22Rv1 (cell line): ENCODE data around the gene ACTMAP.
A peak's percentile ranks its signal among the peaks of the same experiment; 100 is the strongest.

Experiments
- H3K27ac ChIP-seq: fragments of 450-650 bp; 2 replicates; pipeline ENCODE4 v1.5.1; 2017
- ZFX ChIP-seq: fragments of 450-650 bp; IDR thresholded peaks from 2 replicates; pipeline ENCODE4 v1.6.1; 2017; ENCODE audit warnings: antibody characterized with exemption, borderline replicate concordance
- TF ChIP-seq, protein P1 (sequence below): fragments of 450-650 bp; IDR thresholded peaks from 2 replicates; pipeline ENCODE4 v1.5.1; 2017; ENCODE audit warnings: mild to moderate bottlenecking

The ACTMAP gene

DNA sequence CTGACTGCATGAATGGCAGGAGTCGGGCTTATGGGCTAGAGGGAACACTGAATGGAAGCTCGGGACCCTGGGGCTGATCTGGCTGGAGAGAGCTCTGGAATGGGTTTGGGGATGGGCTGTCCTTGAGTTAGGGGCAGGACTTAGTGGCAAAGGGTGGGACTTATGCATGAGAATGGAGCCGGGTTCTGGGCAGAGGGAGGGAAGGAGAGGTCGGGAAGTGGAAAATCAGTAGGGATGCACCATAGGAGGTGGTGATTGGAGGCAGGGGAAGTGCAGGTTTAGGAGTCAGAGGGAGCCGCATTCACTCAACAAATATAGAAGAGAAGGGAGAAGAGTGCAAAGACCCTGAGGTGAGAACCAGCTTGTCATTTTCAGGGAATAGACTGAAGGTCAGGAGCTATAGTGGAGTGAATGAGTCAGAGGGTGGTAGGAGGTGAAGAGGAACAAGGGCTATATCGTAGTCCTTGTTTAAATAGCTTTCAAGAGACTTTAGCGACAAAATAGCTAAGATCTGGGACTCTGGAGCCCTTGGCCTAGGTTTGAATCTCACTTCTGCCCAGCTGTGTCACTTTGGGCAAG lies 28.5 kb upstream of the ACTMAP start:
- no peak for TF ChIP-seq ZFX
- TF ChIP-seq, protein P1, sequence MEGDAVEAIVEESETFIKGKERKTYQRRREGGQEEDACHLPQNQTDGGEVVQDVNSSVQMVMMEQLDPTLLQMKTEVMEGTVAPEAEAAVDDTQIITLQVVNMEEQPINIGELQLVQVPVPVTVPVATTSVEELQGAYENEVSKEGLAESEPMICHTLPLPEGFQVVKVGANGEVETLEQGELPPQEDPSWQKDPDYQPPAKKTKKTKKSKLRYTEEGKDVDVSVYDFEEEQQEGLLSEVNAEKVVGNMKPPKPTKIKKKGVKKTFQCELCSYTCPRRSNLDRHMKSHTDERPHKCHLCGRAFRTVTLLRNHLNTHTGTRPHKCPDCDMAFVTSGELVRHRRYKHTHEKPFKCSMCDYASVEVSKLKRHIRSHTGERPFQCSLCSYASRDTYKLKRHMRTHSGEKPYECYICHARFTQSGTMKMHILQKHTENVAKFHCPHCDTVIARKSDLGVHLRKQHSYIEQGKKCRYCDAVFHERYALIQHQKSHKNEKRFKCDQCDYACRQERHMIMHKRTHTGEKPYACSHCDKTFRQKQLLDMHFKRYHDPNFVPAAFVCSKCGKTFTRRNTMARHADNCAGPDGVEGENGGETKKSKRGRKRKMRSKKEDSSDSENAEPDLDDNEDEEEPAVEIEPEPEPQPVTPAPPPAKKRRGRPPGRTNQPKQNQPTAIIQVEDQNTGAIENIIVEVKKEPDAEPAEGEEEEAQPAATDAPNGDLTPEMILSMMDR, result no peak
- peak overlapping the region; percentile 92 for H3K27ac ChIP-seq

DNA sequence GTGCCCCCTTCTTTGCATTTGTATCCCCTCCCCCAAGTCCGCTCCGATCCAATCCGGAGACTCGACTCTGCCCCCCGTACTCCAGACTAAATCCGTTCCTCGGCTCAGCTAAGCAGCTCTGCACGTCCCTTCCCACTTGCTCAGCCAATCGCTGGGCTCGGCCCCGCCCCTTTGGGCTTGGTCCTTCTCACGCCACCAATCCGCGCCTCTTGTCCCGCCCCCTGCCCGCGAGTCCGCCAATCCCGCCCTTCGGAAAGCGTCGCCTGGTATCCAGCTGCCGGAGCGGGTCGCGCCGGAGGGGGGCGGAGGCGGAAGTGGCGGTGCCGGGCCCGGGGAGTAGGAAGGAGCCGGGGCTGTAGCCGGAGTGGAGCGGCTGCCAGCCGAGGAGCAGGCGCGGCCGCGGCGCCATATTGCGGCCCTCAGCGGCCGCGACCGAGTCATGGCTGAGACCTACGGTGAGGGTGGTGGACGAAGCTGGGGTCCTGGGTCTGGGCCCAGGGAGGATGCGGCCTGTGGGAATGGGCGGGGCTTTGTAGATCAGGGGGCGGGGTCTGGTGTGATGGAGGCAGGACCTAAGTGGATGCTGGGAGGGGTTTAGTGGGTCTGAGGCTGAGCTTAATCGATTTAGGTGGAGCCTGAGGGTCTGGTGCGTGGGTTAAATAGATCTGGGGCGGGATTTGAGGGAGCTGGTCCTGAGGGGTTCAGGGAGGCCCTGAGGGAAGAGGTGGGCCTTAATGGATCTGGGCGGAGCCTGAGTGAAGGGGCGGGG lies 27.8 kb upstream of the ACTMAP start, which contains the start of gene RAB4B:
Gene RAB4B, plus strand, starts transcription at position 311 of the 769 bp plus-strand sequence. Its CDS starts 129 bp downstream, at position 440.
- H3K27ac ChIP-seq, result peak within 1 kb of the TSS; percentile 92
- no peak for TF ChIP-seq ZFX
- TF ChIP-seq, protein P1, result no peak

DNA sequence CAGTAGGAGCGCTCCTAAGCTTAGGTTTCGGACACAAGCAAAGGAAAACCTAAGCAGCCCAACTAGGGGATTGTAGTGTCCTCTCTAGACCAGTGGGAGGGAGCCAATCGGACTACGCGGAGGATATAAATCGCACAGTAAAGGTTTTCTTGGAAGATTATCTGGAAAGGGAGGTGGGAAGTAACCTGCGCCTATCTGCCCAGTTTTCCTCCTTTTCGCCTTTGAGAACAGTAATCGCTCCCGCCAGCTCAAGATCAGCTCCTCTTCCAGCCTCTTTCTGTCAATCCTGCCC lies 27.3 kb upstream of the ACTMAP start:
- peak overlapping the region; percentile 92 for H3K27ac ChIP-seq
- no peak for TF ChIP-seq ZFX
- TF ChIP-seq, protein P1, result no peak

DNA sequence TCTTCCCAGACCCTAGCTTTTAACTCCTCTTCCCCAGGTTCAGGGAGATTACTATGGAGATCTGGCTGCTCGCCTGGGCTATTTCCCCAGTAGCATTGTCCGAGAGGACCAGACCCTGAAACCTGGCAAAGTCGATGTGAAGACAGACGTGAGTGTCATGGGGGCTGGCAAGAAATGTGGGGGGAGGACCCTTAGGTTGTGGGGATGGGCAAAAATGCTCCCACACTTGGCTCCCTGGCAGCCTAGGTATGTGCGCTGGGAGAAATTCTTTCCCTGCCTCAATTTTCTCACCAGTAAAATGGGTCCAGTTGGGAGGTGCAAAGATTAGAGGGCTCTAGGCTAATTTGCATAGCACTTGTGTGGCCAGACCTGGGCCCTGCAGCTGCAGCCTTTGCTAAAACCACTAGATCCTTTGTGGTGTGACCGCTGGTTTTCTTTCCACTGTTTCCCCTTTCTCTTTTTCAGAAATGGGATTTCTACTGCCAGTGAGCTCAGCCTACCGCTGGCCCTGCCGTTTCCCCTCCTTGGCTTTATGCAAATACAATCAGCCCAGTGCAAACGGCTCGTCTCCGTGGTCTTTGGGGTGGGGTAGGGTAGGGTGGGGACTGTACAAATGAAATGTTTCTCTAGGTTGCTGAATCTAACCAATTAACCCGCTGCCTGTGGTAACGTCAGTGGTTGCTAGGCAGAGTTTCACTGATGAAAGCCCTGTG lies 26.8 kb upstream of the ACTMAP start:
- peak overlapping the region; percentile 92 for H3K27ac ChIP-seq
- TF ChIP-seq, protein P1, result no peak
- TF ChIP-seq ZFX, result no peak

DNA sequence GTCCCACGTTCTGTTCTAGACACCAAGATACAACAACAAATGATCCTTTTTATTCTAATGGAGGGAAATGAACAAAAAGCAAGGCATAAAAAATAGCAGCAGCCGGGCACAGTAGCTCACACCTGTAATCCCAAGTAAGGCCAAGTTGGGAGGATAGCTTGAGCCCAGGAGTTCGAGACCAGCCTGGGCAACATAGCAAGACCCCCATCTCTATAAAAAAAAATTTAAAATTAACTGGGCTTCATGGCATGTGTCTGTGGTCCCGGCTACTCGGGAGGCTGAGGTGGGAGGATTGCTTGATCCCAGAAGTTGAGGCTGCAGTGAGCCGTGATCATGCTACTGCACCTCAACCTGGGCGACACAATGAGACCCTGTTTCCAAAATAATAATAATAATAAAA lies 26.1 kb upstream of the ACTMAP start:
- peak overlapping the region; percentile 92; the same call in 1 of the 2 replicates for H3K27ac ChIP-seq
- no peak for TF ChIP-seq ZFX
- TF ChIP-seq, protein P1, result no peak

DNA sequence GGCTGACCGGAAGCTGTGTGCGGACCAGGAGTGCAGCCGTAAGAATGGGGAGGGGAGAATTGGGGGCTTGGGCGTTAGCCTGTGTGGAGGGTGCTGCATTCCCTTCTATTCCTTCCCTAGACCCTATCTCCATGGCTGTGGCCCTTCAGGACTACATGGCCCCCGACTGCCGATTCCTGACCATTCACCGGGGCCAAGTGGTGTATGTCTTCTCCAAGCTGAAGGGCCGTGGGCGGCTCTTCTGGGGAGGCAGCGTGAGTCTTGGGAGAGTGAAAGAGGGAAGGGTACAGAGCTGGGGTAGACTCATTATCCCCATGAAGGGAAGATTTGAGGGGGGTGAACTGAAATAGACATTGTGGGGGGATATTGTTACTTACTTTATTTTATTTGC lies 25.4 kb upstream of the ACTMAP start:
- TF ChIP-seq, protein P1, result no peak
- TF ChIP-seq ZFX, result no peak
- no peak overlapping the region for H3K27ac ChIP-seq
